HG02759 (cell line): ENCODE measurements around the gene PER3.

ENCODE experiments used
- ATAC-seq: cut with Tn5 transposase; IDR thresholded peaks from one replicate; pipeline ENCODE4 v1.9.1; 2021; ENCODE audit warnings: mild to moderate bottlenecking, moderate library complexity; ENCODE audit not compliant: unreplicated experiment

PER3 gene

DNA sequence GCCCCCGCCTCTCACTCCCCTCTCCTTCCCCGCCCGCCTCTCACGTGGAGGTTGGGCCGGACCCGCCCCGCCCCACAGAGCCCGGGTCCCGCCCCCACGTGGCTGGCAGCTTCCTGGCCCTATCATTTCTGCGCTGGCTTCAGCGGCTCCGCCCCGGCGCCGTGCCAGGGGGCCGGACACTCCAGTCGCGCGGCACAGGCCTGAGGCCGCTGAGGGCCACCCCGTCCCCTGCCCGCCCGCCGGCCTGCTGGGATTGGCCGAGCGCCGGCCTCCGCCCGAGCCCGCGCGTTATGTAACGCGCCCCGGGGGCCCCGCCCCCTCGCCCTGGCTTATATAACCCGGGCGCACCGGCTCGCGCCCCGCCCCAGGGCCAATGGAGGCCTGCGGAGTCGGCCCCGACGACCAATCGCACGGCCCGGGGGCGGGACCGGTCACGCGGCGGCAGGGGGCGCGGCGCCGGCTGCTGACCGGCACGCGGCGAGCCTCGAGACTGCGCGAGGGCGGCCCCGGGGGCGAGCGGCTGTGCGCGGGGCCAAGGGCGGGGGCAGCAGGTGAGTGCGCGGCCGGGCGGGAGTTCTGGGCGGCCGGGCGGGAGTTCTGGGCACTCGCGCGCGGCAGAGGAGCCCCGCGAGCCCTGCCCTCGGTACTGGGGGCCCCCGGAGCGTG, at the start of gene PER3:
Gene PER3, plus strand, starts transcription at position 466 of the 666 bp plus-strand sequence. CDS start 587 bp downstream, outside the sequence.
- ATAC-seq, result peak; percentile 93

DNA sequence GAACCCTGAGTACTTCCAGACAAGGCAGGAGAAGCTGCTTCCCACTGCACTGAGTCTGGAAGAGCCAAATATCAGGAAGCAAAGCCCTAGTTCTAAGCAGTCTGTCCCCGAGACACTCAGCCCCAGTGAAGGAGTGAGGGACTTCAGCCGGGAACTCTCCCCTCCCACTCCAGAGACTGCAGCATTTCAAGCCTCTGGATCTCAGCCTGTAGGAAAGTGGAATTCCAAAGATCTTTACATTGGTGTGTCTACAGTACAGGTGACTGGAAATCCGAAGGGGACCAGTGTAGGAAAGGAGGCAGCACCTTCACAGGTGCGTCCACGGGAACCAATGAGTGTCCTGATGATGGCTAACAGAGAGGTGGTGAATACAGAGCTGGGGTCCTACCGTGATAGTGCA, 46.0 kb upstream of the PER3 start:
- no peak for ATAC-seq

DNA sequence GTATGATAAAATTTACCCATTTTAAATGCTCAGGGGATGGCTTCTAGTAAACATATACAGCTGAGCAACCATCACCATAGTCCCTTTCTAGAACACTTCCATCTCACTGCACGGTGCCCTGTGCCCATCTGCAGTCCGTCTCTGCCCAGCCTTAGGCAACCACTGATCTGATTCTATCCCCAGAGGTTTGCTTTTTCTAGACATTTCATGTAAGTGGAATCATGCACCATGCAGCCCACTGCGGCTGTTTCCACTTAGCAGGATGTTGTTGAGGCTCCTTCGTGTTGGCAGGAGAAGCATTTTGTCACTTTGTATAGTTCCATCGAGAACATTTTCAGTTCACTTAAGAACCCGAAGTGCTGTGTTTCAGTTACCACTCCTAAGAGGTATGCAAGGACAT, 40.7 kb upstream of the PER3 start:
- ATAC-seq, result no peak

DNA sequence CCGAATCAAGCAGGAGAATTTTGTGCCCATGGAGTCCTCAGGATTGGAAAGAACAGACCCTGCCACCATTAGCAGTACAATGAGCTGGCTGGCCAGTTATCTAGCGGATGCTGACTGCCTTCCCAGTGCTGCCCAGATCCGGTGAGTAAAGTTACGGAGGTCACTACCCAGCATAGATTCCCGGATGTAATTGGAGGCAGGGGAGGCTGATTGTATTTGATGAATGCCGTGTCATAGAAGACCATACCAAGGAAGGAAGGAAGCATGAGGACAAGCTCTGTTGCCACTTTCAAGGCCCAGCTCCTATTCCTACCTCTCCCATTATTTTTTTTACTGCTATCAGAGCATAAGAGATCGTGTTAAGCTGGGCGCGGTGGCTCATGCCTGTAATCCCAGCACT, 39.2 kb upstream of the PER3 start:
- ATAC-seq, result no peak

DNA sequence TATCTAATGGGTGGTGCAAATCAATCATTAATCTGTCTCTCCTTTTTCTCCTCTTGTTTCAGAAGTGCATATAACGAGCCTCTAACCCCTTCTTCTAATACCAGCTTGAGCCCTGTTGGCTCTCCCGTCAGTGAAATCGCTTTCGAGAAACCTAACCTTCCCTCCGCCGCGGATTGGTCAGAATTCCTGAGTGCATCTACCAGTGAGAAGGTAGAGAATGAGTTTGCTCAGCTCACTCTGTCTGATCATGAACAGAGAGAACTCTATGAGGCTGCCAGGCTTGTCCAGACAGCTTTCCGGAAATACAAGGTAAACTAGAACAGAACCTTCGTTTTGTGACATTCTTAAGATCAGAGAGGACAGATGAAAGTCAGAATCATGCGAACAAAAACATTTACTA, 38.3 kb upstream of the PER3 start:
- ATAC-seq, result no peak

DNA sequence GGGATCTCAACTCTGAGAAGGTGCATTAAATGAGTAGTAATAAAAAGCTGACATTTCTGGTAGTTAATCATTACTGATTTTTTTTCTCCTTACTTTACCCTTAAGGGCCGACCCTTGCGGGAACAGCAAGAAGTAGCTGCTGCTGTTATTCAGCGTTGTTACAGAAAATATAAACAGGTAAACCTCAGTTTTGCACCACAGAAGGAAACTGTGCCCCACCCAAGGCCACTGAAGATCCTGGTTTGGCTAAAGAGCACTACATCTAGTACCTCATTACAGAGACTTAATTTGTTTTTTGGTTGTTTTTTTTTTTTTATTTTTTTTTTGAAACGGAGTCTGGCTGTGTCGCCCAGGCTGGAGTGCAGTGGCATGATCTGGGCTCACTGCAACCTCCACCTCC, 36.5 kb upstream of the PER3 start:
- ATAC-seq, result no peak

DNA sequence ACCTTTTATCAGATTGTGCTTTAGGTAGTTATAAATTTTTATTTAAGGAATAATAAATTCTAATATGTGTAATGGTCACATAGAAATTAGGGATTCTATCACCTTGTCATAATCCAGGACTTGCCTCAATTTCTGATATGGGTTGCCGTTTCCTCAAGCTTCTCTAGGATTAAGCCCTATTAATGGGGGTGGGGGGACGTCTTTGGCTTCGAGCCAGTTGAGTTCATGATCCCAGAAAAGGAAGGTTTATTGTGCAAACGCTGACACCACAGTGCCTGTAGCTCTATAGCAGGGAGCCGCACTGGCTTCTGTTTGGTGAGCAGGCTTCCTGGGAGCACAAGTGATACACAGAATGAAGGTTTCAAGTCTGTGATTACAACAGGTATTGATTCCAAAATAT, 35.0 kb upstream of the PER3 start:
- no peak for ATAC-seq

DNA sequence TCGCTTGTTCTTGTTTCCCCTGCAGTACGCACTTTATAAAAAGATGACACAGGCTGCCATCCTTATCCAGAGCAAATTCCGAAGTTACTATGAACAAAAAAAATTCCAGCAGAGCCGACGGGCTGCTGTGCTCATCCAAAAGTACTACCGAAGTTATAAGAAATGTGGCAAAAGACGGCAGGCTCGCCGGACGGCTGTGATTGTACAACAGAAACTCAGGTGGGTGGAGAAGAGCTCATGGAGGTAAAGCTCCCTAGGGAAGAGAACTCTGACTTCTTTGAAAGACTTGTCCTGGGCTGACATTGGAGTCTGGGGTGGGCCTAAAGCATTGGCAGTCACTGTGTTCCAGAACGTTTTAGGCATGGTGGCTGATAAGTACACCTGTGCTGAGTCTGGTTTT, 32.9 kb upstream of the PER3 start:
- no peak for ATAC-seq

DNA sequence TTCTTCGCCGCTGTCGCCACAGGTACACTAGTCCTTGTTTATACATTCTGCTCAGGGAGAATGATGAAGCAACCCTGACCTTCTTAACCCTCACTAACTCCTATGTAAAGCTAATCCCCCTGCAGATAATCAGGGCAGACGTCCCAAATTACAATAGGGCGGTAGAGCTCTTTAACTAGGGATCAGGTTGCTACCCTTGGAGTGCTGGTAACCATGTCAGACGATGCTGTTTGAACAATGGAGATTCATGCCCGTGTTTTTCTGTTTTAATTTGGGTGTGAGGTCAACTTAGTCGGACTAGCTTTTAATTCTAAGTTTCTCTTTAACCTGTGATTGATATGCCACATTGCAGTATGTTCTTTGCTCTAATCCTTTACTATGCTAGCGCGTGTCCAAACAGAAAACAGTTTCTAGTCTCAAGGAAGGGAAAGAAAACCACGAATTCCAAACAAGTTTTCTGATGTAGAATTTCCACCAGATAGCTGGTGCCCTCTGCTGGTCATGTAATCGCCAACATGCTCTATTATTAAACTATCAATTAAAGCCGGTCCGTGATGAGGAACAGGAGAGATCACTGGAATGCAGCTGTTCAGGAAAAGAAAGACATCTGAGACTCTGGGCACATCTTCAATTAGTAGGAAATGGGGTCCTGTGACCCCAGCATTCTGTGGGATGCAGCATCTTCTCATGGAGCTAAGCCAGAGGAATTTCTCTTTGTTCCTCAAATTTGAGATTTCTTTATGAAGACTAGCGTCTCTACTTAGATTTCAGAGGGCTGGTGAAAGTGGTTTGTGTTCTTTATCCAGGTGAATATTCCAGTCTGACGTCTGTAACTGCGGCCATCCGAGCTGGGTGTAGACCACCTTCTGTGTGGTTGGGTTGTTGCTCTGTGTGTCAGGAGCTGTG, 31.3 kb upstream of the PER3 start:
- no peak for ATAC-seq

DNA sequence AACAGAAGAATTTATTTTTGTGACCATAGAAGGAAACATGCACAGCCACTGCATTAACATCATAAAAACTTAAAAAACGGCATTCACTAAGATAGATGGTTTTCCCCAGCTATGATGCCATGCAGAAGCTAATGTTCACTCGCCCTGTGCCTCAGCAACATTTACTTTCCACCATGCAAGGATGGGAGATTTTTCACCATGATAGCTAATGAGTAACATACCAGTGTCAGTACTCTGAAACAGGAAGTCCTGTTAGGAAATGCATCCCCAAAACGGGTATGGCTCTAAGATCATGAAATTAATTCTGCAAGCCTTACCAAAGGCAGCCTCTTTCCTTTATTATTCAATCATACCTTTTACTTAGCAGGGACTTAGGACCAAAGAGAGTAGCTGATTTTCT, 30.4 kb upstream of the PER3 start:
- no peak for ATAC-seq

DNA sequence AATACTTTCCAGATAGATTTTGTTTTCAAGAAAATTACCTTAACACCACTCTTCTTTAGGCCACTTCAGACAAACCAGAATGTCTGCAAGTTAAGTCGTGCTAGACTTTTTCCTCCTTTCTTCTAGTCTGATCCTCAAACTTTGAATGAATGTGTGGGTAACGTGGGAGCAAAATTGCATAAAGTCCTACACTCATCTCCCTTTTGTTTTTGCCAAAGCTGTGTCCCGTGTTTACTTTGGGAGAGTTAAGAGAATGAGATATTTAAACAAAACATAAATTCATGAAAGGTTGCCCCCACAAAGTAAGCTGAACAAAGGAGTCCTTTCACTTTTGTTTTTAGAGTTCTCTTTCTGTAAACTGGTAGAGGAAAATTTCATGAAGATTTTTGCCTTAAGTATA, 29.9 kb upstream of the PER3 start:
- ATAC-seq, result no peak

DNA sequence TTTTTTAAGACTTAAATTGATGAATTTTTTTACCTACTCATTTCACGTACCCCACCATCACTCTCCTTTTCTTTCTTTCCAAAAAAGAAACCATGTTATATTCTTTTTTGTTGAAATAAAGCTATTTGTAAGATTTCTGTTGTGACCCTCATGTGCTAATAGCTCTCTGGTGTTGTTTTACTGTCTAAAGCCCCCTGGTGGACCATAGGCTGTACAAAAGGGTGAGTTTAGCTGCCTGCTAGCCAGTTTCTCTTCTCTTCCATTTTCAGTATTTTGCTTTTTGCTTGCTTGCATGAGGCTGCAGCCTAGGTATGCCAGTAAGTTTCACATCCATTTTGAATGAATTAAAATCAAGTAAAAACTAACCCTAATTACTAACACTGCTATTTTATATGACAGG, 28.6 kb upstream of the PER3 start:
- no peak for ATAC-seq

DNA sequence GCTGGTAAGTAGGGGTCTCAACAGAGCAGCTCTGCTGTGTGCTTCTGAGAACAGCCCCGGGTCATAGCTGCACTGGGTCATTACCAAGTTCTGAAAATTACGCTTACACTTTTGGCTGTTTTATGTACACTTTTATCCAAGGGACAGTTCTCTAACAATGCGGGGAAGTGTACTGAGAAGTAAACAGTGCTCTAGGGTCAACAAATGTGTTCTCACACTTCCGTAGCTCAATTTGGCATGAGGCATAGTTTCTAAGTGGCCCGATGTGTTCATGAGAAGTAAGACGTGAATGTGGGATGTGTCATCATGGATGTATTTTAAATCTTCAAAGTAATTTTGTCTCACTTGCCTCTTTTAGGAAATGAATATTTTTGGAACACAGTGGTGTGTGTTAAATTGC, 23.8 kb upstream of the PER3 start:
- no peak for ATAC-seq

DNA sequence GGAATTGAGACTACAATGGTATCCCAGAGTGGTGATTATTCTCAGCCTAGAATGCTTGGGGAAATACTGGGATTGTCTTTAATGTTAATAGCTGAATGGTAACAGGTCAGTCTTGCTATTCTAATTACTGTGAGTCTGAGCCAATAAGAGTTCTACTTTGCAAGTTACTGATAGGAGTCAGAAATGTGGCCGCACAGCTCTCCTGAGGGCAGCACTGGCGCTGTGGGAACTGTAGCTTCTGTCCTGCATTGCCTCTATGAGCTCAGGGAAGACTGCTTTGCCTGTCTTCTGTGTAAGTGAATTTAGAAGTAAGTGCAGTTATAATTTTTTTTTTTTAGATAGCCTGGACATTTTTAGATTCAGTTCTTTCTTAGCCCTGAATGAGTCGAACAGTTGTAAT, 23.0 kb upstream of the PER3 start:
- ATAC-seq, result no peak

DNA sequence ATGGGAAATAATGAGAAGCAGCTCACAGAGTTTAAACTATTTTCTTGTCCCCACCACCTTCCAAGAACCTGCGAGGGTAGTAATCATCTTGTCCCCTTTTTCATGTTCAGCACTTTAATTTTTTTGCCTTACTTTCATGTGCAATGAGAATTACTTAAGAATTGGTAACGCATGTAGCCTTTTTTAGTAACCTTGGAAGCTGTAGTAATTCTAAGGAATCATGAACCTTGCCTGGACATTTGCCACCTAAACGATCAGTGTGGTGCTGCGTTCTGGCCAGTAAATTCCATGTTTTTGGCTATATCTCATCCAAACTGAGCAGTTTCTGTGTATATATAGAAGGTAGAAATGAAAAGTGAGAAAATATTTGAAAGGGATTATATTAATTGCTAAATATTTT, 16.9 kb upstream of the PER3 start:
- no peak for ATAC-seq

DNA sequence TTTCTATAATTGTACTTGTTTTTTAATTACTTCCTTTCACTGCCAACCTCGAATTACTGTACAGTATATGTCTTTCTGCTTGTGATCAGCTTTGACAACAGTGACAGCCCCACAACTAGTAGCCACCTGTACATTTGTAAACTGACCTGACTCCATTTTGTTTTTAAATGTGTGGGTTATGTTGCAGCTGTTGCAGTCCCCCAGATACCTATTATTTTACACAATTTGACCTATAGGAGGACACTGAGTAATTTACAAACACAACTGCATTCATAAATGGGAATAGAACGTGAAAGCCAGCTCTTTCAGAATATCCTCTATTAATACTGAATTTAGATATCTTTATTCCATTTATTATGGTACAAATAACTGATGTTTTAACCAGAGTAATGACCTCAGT, 15.5 kb upstream of the PER3 start:
- ATAC-seq, result no peak

DNA sequence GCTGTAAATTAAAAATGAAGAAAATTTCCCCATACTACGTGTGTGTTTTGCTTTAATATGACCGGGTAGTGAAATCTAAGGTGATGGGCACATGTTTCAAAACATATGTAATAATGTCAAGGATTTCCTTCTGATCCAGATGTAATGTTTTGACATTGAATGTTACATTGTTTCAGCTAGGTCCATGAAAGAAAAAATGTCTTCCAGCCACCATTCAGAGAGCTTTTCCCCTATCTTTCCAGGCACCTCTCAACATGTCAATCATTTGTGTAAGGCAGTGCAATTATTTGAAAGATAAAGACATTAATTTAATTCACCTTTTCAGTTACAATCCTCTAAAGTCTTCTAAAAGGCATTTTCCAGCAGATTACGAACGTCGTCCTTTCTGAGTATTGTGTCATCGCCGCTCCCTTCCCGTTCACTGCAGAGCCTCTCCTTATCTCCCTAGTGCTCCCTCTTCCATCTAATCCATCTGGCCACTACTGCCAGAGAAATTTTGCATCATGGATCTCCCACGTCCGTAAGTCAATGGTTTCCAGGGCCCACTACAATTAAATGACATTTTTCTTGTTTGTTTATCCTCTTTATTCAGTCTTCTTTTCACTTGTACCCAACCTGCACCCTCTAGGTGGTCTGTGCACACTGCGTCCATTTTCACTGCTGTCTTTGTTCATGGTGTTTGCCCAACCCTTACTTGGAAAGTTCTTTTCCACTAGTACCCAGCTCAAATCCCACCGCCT, 14.2 kb upstream of the PER3 start:
- no peak for ATAC-seq

DNA sequence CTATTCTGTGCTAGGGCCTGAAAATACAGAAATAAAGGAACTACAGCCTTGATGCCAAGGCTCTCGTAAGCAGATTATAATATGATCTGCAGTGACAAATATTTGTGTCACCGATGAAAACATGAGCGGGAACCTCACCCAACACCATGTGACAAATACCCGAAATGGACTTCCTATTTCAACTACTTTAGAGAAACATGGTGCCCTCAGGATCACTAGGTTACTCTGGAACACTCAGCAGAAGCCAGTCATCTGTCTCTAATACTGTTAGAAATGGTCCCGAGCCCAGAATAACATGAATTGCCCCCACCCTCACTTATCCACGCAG, 13.5 kb upstream of the PER3 start:
- ATAC-seq, result no peak

DNA sequence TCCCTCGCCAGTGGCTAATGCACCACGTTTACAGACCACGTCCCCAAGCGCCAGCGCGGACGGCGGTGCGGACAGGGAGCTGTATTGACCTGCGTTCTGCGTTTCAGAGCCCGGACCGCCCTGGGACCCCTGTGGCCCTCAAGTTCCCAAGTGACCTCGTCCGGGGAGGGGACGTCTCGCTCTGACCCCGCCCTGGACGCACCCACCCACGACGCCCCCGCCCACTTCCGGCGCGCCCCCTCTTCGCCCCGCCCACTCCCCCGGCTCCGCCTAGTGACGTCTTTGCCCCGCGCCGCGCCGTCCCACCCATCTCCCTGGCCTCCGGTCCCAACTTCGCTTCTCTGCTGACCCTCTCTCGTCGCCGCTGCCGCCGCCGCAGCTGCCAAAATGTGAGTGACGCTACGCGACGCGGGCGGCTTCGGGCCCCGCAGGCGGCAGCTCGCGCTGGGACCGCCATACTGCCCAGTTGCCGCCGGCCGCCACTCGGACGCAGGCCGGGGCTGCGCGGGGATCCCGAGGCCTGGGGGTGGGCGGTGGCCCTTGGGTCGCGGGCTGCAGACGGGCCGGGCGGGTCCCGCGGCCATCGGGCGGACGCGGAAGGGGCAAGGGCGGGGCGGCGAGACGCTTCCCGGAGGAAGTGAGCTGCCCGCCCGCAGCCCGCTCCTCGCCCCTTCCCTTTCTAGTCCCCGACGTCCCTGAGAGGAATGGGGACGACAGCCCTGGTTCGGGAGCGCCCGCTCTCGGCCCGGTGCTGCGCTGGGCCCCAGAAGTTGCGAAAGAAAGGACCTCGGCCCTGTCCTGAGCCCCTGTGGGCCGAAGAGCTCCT, 12.9 kb upstream of the PER3 start, which contains the start of gene VAMP3:
Gene VAMP3, plus strand, starts transcription at position 300 of the 826 bp plus-strand sequence. Its CDS starts 88 bp downstream, at position 388.
- ATAC-seq, result peak; percentile 87

DNA sequence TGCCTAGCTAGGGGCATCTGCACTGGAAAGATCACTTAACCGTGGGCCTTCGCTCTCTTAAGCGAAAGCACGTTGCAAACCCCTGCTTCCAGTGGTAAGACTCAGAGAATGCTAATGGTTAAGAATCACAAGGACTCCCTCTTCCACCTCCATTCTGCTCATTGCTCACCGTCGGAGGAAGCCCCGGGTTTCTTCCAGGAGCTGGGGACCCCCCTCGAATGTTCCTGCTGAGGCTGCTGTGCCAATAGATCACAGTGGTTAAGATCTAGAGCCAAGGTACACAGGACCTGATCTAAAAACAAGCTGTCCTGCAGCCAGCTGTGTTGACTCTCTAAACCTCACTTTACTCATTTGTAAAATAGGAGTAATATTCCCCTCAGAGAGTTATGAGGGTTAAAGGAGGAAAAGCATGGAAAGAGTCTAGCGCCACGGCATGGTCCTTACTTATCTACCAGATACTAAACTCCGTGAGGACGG, 12.2 kb upstream of the PER3 start:
- no peak for ATAC-seq

DNA sequence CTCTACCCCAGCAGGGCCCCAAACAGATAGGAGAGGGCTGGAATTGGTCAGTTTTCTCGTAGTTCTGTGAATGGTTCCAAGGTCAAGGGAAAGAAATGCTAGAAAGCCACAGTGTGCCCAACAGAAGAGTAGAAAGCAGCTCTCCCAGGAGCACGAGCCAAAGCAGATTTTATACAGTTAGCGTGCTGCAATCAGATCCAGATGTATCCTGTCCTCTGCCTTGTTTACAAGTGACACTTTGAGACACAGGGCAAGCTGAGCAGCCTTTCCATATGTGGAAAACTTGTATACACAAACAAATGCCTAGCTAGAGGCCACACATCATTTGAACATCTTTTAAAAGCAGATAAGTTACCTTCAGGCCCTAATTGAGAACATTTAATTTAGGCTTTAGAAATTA, 6.5 kb upstream of the PER3 start:
- no peak for ATAC-seq
